Parathyroid adenoma (tissue), 2 donors: ENCODE measurements around the gene SNX24.

Source experiments
- H2AFZ ChIP-seq: fragments of 300-600 bp; sonication (generic); one replicate; pipeline ENCODE4 v1.7.0; 2017; ENCODE audit warnings: antibody characterized with exemption, mild to moderate bottlenecking
- H3K27ac ChIP-seq: fragments of 300-600 bp; sonication (generic); one replicate; pipeline ENCODE4 v1.7.0; 2017
- H3K27me3 ChIP-seq: fragments of 300-600 bp; sonication (generic); one replicate; pipeline ENCODE4 v1.7.0; 2017; ENCODE audit warnings: low read length; ENCODE audit not compliant: control insufficient read depth, insufficient read depth
- H3K36me3 ChIP-seq: fragments of 300-600 bp; sonication (generic); one replicate; pipeline ENCODE4 v1.7.0; 2017; ENCODE audit warnings: low read length; ENCODE audit not compliant: control insufficient read depth, insufficient read depth
- H3K4me1 ChIP-seq: fragments of 300-600 bp; sonication (generic); one replicate; pipeline ENCODE4 v1.7.0; 2017; ENCODE audit warnings: control low read depth
- H3K4me2 ChIP-seq: fragments of 300-600 bp; sonication (generic); one replicate; pipeline ENCODE4 v1.7.0; 2017; ENCODE audit warnings: low read length
- H3K4me3 ChIP-seq: fragments of 300-600 bp; sonication (generic); one replicate; pipeline ENCODE4 v1.7.0; 2017; ENCODE audit warnings: low read depth, low read length
- H3K79me2 ChIP-seq: fragments of 300-600 bp; sonication (generic); one replicate; pipeline ENCODE4 v1.7.0; 2017; ENCODE audit warnings: control low read depth
- H3K9ac ChIP-seq: fragments of 300-600 bp; sonication (generic); one replicate; pipeline ENCODE4 v1.7.0; 2017; ENCODE audit warnings: mild to moderate bottlenecking
- H3K9me3 ChIP-seq: fragments of 300-600 bp; sonication (generic); one replicate; pipeline ENCODE4 v1.7.0; 2017; ENCODE audit warnings: low read length; ENCODE audit not compliant: control insufficient read depth
- CTCF ChIP-seq: fragments of 300-600 bp; sonication (generic); IDR thresholded peaks from one replicate; pipeline ENCODE4 v1.7.0; 2017; ENCODE audit warnings: antibody characterized with exemption, mild to moderate bottlenecking
- donor health status: primary hyperparathyroidism.

The SNX24 gene

GRCh38 chr5:122984425-122984824 is 139.0 kb downstream of the SNX24 start:
- Histone ChIP-seq H3K36me3 (no peaks in the 10 kb centered on the region), H3K4me3 (no peak overlapping the region), H3K4me2 (no peak overlapping the region), H3K27me3 (no peaks in the 10 kb centered on the region), H3K27ac (no peak overlapping the region), H3K9ac (no peak overlapping the region), H2AFZ (no peak overlapping the region), H3K4me1 (no peaks in the 10 kb centered on the region), H3K9me3 (no peaks in the 10 kb centered on the region), H3K79me2 (no peaks in the 10 kb centered on the region)
- no peak for TF ChIP-seq CTCF

- H3K4me1 ChIP-seq, result no peaks in the 10 kb centered on the region
- H3K27me3 ChIP-seq, result no peaks in the 10 kb centered on the region
- no peak overlapping the region for H3K9ac ChIP-seq
- no peak overlapping the region for H3K4me2 ChIP-seq
- no peaks in the 10 kb centered on the region for H3K9me3 ChIP-seq
- no peaks in the 10 kb centered on the region for H3K79me2 ChIP-seq
- no peak for TF ChIP-seq CTCF
- H3K27ac ChIP-seq, result no peak overlapping the region
- no peak overlapping the region for H2AFZ ChIP-seq
- no peaks in the 10 kb centered on the region for H3K36me3 ChIP-seq
- H3K4me3 ChIP-seq, result no peak overlapping the region
Observed at GRCh38 chr5:122985006-122985700, 139.7 kb downstream of the SNX24 start.

GRCh38 chr5:122985954-122986721 is 140.7 kb downstream of the SNX24 start:
- no peak for TF ChIP-seq CTCF
- Histone ChIP-seq H3K79me2 (no peaks in the 10 kb centered on the region), H3K27ac (no peak overlapping the region), H3K9me3 (no peaks in the 10 kb centered on the region), H2AFZ (no peak overlapping the region), H3K4me2 (no peak overlapping the region), H3K4me1 (no peaks in the 10 kb centered on the region), H3K36me3 (no peaks in the 10 kb centered on the region), H3K27me3 (no peaks in the 10 kb centered on the region), H3K9ac (no peak overlapping the region), H3K4me3 (no peak overlapping the region)

- Histone ChIP-seq H3K36me3 (no peaks in the 10 kb centered on the region), H3K79me2 (no peaks in the 10 kb centered on the region), H3K27ac (no peak overlapping the region), H3K9me3 (no peaks in the 10 kb centered on the region), H3K9ac (no peak overlapping the region), H3K4me1 (no peaks in the 10 kb centered on the region), H3K4me3 (no peak overlapping the region), H3K4me2 (no peak overlapping the region), H2AFZ (no peak overlapping the region), H3K27me3 (no peaks in the 10 kb centered on the region)
- TF ChIP-seq CTCF, result no peak
Observed at GRCh38 chr5:122996091-122996490, 150.7 kb downstream of the SNX24 start.
